ENCODE results near the gene PRR15L.

The PRR15L gene

GRCh38 chr17:47962901-47963300 lies 5.2 kb upstream of the PRR15L start:
- no peak for DNase-seq (ENCODE audit: low spot score)
- no peak for FAIRE-seq

GRCh38 chr17:47961406-47961805 lies 3.7 kb upstream of the PRR15L start:
- FAIRE-seq (no peak), DNase-seq (ENCODE audit: low spot score) (no peak)

- DNase-seq (ENCODE audit: low spot score), result no peak
- FAIRE-seq, result no peak
Measured at GRCh38 chr17:47959825-47960655, 2.4 kb upstream of the PRR15L start.

GRCh38 chr17:47956791-47957590 lies 692 bp downstream of the PRR15L start:
- no peak for FAIRE-seq
- no peak for DNase-seq (ENCODE audit: low spot score)

GRCh38 chr17:47955497-47956461 lies 1.9 kb downstream of the PRR15L start:
- no peak for FAIRE-seq
- DNase-seq (ENCODE audit: low spot score), result no peak

- no peak for FAIRE-seq
- DNase-seq (ENCODE audit: low spot score), result no peak
Measured at GRCh38 chr17:47953909-47954308, 3.8 kb downstream of the PRR15L start.

- DNase-seq (ENCODE audit: low spot score), result no peak
Measured at GRCh38 chr17:47952171-47953021, 5.3 kb downstream of the PRR15L start.

GRCh38 chr17:47950448-47950847 lies 7.2 kb downstream of the PRR15L start:
- no peak for FAIRE-seq
- DNase-seq (ENCODE audit: low spot score), result no peak

More at GRCh38 chr17:47952171-47953021, 5.3 kb downstream of the PRR15L start:
- no peak for FAIRE-seq

- no peak for FAIRE-seq
- DNase-seq (ENCODE audit: low spot score), result no peak
Measured at GRCh38 chr17:47949946-47950345, 7.7 kb downstream of the PRR15L start.

GRCh38 chr17:47949197-47949759 lies 8.4 kb downstream of the PRR15L start:
- FAIRE-seq, result peak; percentile 50
- peak; percentile 81 for DNase-seq (ENCODE audit: low spot score)

- no peak for FAIRE-seq
- no peak for DNase-seq (ENCODE audit: low spot score)
Measured at GRCh38 chr17:47948706-47949196, 8.9 kb downstream of the PRR15L start.

GRCh38 chr17:47946929-47947397 lies 10.7 kb downstream of the PRR15L start:
- peak; percentile 88 for FAIRE-seq
- DNase-seq (ENCODE audit: low spot score), result peak; percentile 94

- FAIRE-seq, result no peak
- DNase-seq (ENCODE audit: low spot score), result no peak
Measured at GRCh38 chr17:47946516-47946915, 11.2 kb downstream of the PRR15L start.

- DNase-seq (ENCODE audit: low spot score) (no peak), FAIRE-seq (no peak)
Measured at GRCh38 chr17:47945529-47946508, 11.9 kb downstream of the PRR15L start.

GRCh38 chr17:47945080-47945479 lies 12.6 kb downstream of the PRR15L start:
- FAIRE-seq (no peak), DNase-seq (ENCODE audit: low spot score) (no peak)

GRCh38 chr17:47942568-47942967 lies 15.1 kb downstream of the PRR15L start:
- no peak for FAIRE-seq
- no peak for DNase-seq (ENCODE audit: low spot score)

- FAIRE-seq, result no peak
- DNase-seq (ENCODE audit: low spot score), result no peak
Measured at GRCh38 chr17:47942096-47942510, 15.6 kb downstream of the PRR15L start.

Data from urothelium cell line (cell line).